GM18499 (cell line): ENCODE results near the gene AMPH.
A peak's percentile ranks its signal among the peaks of the same experiment; 100 is the strongest.

Experiments used
- ATAC-seq: cut with Tn5 transposase; IDR thresholded peaks from one replicate; pipeline ENCODE4 v1.9.1; 2021; ENCODE audit warnings: moderate number of reproducible peaks; ENCODE audit not compliant: insufficient read depth, unreplicated experiment

AMPH gene

DNA sequence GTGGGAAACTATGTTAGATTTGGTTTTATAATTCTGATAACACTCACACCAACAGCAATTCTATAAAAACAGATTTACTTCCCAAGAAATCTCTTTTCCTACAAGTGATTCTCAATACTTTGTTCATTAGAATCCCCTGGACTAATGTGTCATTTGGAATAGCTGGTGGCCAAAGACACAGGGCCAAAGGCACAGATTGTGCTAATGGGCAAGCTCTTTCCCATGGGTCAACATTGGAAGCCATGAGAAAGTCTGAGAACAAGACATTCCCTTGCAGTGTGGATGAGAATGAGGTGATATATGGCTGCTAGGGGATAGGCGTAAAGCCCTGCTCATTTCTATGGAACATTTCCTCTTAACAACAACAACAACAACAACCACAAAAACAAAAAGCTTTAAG lies 153.8 kb downstream of the AMPH start:
- ATAC-seq = no peak

DNA sequence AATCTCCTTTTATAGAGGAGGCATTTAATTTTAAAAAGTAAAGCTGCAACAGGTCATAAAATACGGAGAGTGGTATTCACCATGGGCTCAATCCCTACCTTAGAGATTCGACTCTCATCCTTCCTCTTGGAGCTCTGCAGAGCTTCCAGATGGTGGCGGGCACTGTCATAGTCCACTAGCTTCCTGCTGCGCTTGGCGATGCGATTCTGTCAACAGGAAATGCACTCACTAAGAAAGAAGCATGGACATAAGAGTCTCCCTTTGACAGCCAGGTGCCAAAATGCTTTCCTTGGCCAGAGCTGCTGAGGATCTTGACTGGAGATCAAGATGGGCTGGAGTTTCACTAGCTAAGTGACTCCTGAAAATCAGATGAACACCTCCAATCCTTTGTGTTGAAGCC lies 154.4 kb downstream of the AMPH start:
- no peak for ATAC-seq

DNA sequence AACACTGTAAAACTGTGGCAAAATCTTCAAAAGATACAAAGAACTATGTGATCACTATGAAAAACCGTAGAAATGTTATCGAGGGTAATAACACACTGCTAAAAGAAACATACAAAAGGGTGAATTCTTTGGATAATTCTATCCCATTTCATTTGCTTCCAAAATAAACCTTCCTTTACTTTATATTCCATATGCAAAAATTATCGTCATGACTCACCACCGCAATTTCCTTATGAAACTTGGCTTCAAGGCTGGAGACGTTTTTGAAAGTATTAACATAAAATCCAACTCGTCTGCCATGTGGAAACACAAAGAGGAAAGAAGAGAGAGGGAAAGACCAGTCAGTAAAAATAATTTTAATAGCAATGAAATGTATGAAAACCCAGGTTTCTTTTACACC lies 165.2 kb downstream of the AMPH start:
- ATAC-seq = no peak

DNA sequence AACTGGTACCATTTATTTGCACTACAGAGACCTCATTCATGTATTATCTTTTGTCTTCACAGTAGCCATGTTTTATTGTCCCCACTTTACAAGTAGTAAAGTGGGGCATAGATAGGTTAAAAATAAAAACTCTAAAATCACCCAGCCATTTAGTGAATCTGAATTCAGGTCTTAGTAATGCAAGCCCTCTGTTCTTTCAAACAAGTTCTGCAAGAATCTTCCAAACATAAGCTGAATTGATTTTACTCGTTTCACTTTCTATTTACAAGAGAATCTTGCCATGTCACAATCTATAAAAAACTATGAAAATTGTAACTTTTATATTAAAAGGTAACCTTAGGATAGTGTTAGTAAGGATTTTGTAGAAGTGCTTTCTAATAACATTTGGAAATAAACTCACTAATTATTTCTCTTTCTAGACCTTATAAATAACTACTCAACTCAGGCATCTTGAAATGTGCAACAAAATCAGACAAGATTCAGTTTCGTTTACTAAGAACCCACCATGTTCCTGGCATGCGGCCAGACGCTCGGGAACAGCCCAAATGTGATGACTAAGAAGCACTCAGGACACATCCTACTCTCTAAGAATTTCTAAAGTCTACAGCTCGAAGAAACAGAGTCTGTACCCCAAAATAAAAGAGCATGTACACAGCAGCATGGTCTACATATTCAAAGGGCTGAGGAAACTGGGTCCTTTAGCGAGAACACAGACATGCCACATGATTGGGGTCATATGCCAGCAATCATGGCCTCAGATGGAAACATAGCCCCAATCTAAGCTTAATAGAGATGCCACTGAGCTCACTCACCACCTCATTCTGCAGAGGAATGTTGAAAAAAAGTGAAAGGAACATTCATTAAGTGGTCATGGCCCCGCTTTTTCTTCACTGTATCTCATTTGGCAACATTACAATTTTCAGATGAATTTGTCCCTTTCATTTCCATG lies 167.6 kb downstream of the AMPH start:
- peak; percentile 97 for ATAC-seq

DNA sequence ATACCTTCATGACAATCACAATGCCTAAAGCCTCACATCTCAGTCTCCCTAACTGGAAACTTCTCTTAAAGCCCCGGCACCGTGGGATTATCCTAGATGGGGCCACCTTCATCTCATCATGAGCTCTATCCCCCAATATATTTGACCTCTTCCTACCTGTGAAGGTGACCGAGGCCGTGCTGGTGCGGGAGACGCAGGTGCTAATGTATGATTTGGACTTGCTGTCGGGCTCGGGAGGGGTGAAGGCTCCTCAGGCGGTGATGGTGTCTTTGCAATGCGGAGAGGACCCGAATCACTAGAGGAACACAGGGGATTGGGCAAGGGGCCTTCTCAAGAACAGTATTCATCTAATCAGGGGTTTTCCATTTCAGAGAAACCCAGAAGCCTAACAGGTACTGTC lies 168.4 kb downstream of the AMPH start:
- ATAC-seq = no peak

DNA sequence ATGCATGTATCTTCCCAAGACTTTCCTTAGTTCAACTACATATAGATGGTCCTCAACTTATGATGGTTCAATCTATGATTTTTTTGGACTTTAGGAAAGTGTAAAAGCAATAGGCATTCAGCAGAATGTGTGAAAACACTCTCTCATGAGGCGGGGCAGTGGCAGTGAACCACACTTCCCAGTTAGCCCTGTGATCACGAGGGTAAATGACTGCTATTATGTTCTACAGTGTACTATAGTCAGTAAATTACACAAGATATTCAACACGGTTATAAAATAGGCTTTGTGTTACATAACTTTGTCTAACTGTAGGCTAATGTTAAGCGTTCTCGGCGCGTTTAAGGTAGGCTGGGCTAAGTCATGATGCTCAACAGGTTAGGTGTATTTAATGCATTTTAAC lies 169.3 kb downstream of the AMPH start:
- ATAC-seq = no peak

DNA sequence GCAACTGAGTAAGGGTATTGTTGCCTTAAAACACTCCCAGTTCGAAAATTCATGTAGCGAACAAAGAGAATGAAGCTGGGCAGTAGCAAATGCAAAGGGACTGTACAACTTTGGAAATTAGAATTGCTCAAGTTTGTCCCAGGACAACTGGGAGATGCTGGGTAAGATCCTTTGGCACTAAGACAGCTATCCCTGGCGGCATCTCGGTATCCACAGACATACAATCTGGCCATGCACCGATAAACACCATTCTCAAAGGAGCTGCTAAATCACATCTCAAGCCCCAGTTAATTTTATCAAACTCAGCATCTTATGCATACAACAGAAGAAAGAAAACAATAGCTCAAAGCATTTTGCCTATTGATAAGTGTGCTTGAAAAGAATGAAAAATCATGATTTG lies 177.3 kb downstream of the AMPH start:
- no peak for ATAC-seq

DNA sequence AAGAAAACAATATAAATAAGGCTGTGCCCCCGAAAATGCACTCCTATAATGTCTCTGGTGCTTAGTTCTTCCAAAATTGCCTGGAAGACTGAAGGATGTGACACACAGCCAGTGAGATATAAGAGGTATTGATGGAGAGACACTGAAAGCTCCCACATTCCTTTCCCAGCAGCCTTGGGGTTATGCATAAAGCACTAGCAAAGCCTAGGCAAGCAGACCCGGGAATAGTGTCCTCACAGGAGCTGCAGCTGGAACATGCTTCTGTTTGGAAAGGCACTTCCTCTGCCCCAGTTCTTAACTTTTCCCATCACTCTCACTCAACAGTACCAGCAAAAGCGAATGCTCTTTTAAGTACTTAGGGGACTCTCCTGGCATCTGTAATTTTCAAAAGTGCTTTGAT lies 178.0 kb downstream of the AMPH start:
- no peak for ATAC-seq

DNA sequence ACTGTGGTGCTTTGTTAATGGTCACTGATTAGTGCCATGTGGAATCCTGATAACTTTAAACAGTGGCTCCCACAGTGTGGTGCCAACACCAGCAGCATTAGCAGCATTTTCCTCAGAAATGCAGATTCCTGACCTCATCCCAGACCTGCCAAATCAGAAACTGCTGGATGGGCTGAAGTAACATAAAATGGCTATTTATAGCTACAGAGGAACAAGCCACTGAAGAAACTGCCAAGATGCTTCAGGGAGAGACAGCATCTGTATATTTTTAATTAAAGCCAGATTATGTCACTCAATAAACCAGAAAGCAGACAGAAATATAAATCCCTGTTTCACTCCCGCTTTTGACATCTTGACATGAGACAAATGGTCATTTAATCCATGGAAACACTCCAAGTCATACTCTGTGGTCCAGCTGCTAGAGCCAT lies 178.5 kb downstream of the AMPH start:
- no peak for ATAC-seq

DNA sequence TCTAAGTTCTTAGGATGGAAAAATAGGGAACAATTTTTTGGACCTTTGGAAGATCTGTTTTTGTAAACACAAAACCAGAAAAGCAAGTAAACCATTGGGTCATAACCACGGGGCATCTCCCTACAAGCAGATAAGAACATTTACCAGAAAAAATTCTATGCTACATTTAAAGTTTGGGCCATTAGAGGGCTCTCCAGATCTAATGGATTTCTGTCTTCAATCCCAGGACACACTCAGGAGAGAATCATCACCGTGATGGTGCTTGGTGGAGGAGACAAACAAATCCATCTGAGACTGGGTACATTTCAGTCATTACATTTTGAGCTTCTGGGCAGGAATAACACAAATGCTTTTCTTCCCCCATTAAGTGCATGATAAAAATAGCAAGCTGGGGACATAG lies 179.3 kb downstream of the AMPH start:
- ATAC-seq = no peak

DNA sequence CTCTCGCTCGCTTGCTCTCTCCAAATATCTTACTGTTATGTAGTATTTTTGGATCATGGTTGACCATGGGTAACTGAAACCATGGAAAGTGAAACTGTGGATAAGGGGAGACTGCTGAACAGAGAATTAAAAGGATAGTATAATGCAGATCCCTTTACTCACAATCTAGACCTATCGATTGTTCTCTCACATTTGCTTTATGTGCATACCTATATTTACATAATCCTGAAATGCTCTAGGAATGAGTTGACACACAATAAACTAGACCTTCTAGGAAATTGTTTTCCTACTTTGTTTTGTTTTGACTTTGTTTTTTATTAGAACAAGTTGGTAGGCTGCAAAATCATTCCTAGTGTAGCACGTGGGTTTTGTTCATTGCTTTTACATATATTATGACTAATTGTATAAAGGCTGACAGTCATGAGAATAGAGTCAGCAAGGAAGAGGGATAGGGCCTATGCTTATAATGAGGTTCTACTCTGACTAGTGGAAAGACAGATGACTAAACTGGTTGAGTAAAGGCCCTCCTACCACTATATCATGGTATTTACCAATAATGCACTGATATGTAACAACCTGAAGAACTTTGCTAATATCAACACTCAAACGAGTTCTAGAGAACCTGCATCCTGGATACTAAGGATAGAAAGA lies 182.5 kb downstream of the AMPH start:
- ATAC-seq = no peak

DNA sequence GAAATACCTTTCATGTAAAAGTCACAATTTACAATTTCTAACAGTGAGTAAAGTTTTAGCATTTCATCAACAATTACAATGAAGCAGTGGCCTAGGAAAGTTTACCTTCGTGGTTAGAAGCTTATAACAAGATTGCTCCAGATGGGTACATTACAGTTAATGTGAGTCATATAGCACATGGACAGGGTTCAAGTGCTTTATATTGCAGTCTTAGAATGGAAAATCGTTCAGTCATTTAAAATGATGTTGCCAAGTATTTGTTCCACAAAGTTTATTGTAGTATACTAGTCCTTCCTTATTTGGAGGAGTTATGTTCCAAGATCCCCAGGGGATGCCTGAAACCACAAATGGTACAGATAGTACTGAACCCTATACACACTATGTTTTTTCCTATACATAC lies 183.1 kb downstream of the AMPH start:
- ATAC-seq = no peak

DNA sequence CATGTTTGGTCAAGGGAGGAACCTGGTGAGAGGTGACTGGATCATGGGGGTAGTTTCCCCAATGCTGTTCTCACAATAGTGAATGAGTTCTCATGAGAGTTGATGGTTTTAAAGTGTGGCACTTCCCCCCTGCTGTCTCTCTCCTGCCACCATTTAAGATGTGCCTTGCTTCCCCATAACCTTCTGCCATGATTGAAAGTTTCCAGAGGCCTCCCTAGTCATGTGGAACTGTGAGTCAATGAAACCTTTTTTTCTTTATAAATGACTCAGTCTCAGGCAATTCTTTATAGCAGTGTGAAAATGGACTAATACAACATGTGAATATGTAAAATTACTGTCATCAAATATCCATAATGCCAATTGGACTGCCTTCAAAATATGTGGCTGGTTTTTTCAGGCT lies 192.2 kb downstream of the AMPH start:
- no peak for ATAC-seq

DNA sequence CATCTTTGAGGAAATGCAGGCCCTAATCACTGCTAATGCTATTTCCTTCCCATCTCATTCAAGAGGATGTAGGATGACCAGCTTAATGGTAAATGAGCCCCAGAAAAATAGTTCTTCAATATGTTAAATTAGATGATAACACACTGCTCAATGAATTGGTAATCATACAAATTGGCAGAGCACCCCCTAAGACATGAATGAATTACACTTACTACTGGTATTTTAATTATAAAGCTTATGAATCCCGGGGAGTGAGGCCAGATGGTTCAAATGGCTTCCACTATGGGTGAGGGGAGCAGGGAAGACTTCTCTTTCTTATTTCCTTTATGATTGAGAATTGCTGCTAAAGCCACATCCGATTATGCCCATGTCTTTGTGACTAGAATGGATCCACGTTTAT lies 198.5 kb downstream of the AMPH start:
- no peak for ATAC-seq

DNA sequence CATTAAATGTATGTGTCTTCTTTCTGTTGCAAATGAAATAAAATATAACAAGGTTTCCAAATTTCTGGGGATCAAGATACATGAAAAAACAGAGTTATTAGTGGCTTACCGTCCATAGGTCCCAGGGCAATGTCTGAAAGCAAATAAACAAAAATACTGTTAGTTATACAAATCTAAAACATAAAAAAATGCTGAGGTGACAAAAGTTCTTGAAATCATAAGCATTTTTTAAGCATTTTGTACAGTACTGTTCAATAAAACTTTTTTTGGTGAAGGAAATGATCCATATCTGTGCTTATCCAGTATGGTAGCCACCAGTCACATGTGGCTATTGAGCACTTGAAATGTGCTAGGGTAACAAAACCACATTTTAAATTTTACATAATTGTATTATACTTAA lies 199.1 kb downstream of the AMPH start:
- ATAC-seq = no peak

DNA sequence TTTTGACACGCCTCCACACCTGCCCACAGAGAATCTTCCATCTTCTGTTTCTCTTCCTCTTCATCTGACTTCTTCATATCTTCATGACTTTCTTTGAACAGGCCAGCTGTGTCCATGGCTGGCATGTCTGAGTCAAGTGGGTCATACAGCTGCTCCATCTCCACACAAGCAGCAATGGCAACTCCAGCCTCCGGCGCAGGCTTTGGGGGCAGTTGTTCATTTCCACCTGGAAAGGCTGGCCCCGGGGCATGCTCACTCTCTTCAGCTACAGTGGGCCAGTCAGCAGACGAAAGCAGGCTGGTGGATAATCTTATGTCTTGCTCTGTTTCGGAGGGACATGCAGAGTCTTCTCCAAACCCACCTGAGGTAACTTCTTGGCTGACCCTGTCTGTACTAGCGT lies 202.1 kb downstream of the AMPH start:
- no peak for ATAC-seq

DNA sequence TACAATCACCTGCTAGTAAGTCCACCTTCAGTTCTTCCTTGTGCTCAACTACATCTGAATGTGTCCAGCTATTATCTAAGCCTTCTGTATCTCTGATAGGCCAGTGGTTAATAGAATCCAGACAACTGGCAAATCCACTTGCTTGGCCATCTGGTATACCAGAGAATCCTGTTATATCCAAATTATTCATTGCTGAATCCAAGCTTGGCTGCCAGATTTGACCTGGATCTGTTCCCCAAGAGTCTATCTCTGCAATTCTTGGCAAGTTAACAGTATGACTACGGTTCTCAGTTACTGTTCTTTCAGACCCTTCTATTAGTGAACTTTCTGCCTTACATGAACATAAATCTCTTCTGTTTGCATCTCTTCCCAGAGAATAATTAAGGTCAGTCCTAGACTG lies 203.1 kb downstream of the AMPH start:
- no peak for ATAC-seq

DNA sequence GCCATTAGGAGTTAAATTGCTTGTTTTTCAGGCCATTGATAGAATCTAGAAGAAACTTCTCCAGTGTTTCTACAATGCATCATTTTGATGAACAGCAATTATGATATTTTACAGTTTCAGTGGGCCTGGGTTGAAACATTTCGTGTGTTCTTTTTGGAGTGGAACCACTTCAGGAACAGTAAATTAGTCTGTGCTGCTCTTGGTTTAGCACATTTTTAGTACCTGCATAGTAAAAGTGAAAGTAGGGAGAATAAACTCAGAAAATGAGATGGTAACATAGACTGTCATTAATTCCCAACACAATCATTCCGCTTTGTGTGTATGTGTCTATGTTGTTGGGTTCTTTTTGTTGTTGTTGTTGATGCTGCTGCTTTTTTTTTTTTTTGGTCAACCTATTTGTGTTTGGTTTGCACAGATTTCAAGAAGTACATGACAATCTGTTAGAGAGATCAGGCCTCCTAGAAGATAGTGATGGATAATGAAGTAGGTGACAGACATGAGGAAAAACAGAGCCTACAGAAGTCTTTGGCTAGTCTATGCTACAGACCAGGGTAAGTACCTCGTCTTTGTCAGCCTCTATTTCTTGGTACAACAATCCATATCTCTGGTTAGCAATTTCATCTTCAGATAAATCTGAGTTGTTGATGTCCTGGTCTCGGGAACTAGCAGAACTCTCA lies 203.8 kb downstream of the AMPH start:
- ATAC-seq = no peak

DNA sequence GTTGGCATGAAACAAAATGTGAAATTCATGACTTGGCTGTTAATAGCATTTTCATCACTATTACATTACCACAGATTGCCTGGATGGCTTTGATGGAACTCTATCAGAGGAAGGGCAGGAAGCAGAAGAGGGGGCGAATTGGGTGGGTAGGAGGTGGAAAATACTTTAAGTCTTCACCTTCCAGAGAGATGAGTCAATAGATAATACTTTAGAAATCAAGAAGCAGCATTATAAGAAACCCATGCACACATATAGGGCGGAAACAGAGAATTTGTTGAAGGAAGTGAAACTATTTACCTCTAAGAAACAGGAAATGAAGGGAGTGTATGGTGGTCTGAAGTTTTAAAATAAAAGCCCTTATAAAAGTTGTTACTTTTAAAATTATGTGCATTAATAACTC lies 205.7 kb downstream of the AMPH start:
- ATAC-seq = no peak

DNA sequence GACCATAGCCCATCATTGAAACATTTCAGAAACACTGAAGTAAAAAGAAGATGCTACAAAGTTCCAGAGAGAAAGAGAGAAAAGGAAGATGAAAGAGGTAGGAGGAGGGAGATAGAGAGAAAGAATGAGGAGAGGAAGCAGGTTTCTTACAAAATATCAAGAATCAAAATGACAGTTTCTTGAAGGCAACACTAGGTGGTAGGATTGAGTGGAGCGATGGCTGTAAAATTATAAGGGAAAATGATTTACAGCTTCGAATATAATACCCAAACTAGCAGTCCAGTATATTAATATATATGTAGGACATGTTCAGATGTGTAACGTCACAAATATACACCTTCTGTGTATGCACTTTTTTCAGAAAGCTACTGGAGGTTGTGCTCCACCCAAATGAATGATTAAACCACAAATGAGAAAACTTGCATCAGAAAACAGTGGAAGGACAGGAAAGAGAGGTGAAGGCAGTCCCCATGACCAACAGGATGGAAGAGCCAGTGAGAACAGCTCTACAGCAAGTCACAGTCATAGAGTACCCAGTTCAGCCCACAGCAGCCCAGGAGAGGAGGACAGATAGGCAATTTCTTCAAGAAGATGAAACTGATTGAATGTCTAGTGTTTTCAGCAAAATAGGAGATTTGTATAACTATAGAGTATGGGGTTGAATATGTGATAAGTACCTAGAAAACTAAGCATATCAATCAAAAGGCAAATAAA lies 206.3 kb downstream of the AMPH start:
- no peak for ATAC-seq

DNA sequence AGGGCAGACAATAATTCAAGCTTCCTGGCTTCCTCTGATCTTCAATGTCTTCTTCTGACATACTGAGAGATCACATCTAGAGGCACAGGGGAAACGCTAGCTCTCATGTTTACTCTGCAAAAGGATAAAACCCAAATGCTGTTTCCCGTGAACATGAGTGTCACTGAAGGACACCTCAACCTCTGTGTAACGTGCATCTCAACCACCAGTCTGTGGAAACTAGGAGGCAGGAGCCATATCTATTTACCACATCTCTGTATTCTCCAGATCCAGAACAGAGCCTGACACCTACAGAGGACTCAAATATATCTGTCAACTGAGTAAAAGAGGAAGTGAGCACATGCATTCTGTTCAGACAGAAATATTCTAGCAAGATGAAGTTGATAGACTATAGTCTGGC lies 217.4 kb downstream of the AMPH start:
- ATAC-seq = peak; percentile 72
